K562 (cell line): ENCODE measurements around the gene SLC25A42. TPM values are rescaled to one million over a fixed set of nuclear protein-coding genes. Genes with fewer than 3 reads are reported as not detected.

Source experiments
- ATAC-seq: fragments of 200-7000 bp; cut with Tn5 transposase; 3 replicates; pipeline ENCODE4 v1.9.1; 2020; ENCODE audit warnings: moderate library complexity
- BruUV-seq: library from RNA; stranded (reverse); fragments of 400-500 nt; replicated peaks from 2 replicates; lab custom pipeline; 2021; lab: Mats Ljungman, UMichigan
- CTCF ChIA-PET: fragments of 300-600 bp; formaldehyde crosslinking; extraction: SDS; loops from one replicate; lab custom pipeline; 2021; ENCODE audit warnings: low intra/inter-chr PET ratio; lab: Yijun Ruan, JAX
- POLR2A ChIA-PET: fragments of 300-600, 350-650 bp; sonication (Branson Sonifier 250); formaldehyde crosslinking; extraction: SDS; loops from one replicate; lab custom pipeline; 2021; ENCODE audit warnings: antibody characterized with exemption, inconsistent platforms; lab: Yijun Ruan, JAX
- DNase-seq, 4 experiments: peaks; one replicate each; pipeline versions ENCODE4 v3.0.0 to v3.0.0-alpha.2; 2011 to 2018; ENCODE audit warnings: low spot score in 3 of 4, mixed read lengths in 3 of 4; ENCODE audit errors: extremely low read depth in 1 of 4
- FAIRE-seq: peaks from 2 replicates; lab custom pipeline; 2011; peaks lifted over from hg19 to GRCh38; lab: Jason Lieb, UNC
- H2AFZ ChIP-seq: 2 replicates; pipeline ENCODE4 v1.6.0; 2011; ENCODE audit warnings: low read depth, low read length, control low read depth, inconsistent platforms
- H3K27ac ChIP-seq: fragments of 200-600 bp; 3 replicates; pipeline ENCODE4 v1.8.0; 2011; ENCODE audit warnings: low read depth, mild to moderate bottlenecking, control low read depth, inconsistent platforms, low read length, moderate library complexity, mixed read lengths; ENCODE audit errors: extremely low read depth
- H3K27me3 ChIP-seq, 2 experiments: fragments of 300-600 bp in 1 of 2; 2 replicates in 1 of 2; 3 replicates in 1 of 2; pipeline versions ENCODE4 v1.6.0 to v1.8.0; 2011; ENCODE audit warnings: inconsistent platforms in 2 of 2, low read length in 2 of 2, mild to moderate bottlenecking in 1 of 2, mixed read lengths in 1 of 2, moderate library complexity in 1 of 2; ENCODE audit not compliant: control insufficient read depth in 2 of 2, insufficient read depth in 2 of 2
- H3K36me3 ChIP-seq: fragments of 300-600 bp; 3 replicates; pipeline ENCODE4 v1.8.0; 2011; ENCODE audit warnings: mild to moderate bottlenecking, low read length, inconsistent platforms; ENCODE audit not compliant: control insufficient read depth, insufficient read depth
- H3K4me1 ChIP-seq, 2 experiments: fragments of 200-600 bp in 1 of 2; replicated peaks in 1 of 2; 2 replicates in 1 of 2; 3 replicates in 1 of 2; pipeline versions ENCODE4 v1.5.1 to v1.8.0; 2011; ENCODE audit warnings: inconsistent platforms in 2 of 2, low read length in 2 of 2, mild to moderate bottlenecking in 1 of 2, mixed read lengths in 1 of 2, moderate library complexity in 1 of 2; ENCODE audit not compliant: control insufficient read depth in 2 of 2, insufficient read depth in 2 of 2
- H3K4me2 ChIP-seq: 2 replicates; pipeline ENCODE4 v1.6.1; 2011; ENCODE audit warnings: low read length, control low read depth, inconsistent platforms, mixed read lengths; ENCODE audit not compliant: insufficient read depth
- H3K4me3 ChIP-seq: fragments of 200-600 bp; sonication (generic), shearing (Covaris generic); 2 replicates; pipeline ENCODE4 v1.5.1; 2016; ENCODE audit warnings: control low read depth, inconsistent platforms
- H3K79me2 ChIP-seq: fragments of 200-600 bp; 3 replicates; pipeline ENCODE4 v1.8.0; 2011; ENCODE audit warnings: low read length, inconsistent platforms; ENCODE audit not compliant: control insufficient read depth, insufficient read depth
- H3K9ac ChIP-seq, 2 experiments: 2 replicates each; pipeline versions ENCODE4 v1.6.0 to v1.6.1; 2011; ENCODE audit warnings: low read depth in 2 of 2, low read length in 2 of 2, control low read depth in 1 of 2, inconsistent platforms in 1 of 2, mild to moderate bottlenecking in 1 of 2, mixed read lengths in 1 of 2; ENCODE audit not compliant: insufficient read depth in 1 of 2
- H3K9me1 ChIP-seq: one replicate; pipeline ENCODE4 v1.6.0; 2011; ENCODE audit warnings: inconsistent platforms, mild to moderate bottlenecking, low read length, moderate library complexity; ENCODE audit not compliant: control insufficient read depth, insufficient read depth
- H3K9me3 ChIP-seq: replicated peaks from 2 replicates; pipeline ENCODE4 v1.5.1; 2011; ENCODE audit warnings: low read depth, low read length, inconsistent platforms; ENCODE audit not compliant: control insufficient read depth, insufficient read depth
- H4K20me1 ChIP-seq: replicated peaks from 2 replicates; pipeline ENCODE4 v1.6.1; 2011; ENCODE audit warnings: low read length, inconsistent platforms, mixed read lengths; ENCODE audit not compliant: control insufficient read depth, insufficient read depth
- CGGBP1 ChIP-seq: fragments of 250-450 bp; sonication (Bioruptor Pico); IDR thresholded peaks from 2 replicates; pipeline ENCODE4 v1.9.0; 2021; ENCODE audit warnings: mild to moderate bottlenecking
- EP300 ChIP-seq: IDR thresholded peaks from 2 replicates; pipeline ENCODE4 v1.6.1; 2012; ENCODE audit warnings: low read length, improper control_type of control experiment
- HMG20A ChIP-seq: fragments of 450-650 bp; formaldehyde crosslinking; conservative IDR thresholded peaks from 2 replicates; pipeline ENCODE4 v1.4.0; 2020; ENCODE audit warnings: mild to moderate bottlenecking, mixed read lengths
- NUFIP1 ChIP-seq: fragments of 450-650 bp; IDR thresholded peaks from 2 replicates; pipeline ENCODE4 v1.6.1; 2018; ENCODE audit not compliant: partially characterized antibody
- POLR2AphosphoS2 ChIP-seq: IDR thresholded peaks from 2 replicates; pipeline ENCODE4 v1.6.1; 2012; ENCODE audit warnings: low read length, improper control_type of control experiment
- REST ChIP-seq, 2 experiments: fragments of 450-650 bp; formaldehyde crosslinking in 1 of 2; IDR thresholded peaks; 2 replicates each; pipeline versions ENCODE4 v1.4.0 to v1.6.1; 2014 to 2020; ENCODE audit warnings: mild to moderate bottlenecking in 2 of 2, borderline replicate concordance in 1 of 2, low read depth in 1 of 2
- ZC3H4 ChIP-seq: sonication (generic); formaldehyde crosslinking; IDR thresholded peaks from 2 replicates; pipeline ENCODE4 v1.9.0; 2021; ENCODE audit warnings: missing genetic modification reagents, borderline replicate concordance
- ZNF232 ChIP-seq: sonication (generic); formaldehyde crosslinking; IDR thresholded peaks from 2 replicates; pipeline ENCODE4 v1.8.0; 2022; ENCODE audit warnings: mild to moderate bottlenecking, missing genetic modification reagents
- ZNF592 ChIP-seq: fragments of 450-650 bp; IDR thresholded peaks from 2 replicates; pipeline ENCODE4 v1.6.1; 2017; ENCODE audit warnings: antibody characterized with exemption, mild to moderate bottlenecking
- WGBS: fragments of 100-300 bp; shearing (Covaris generic); methylation state at CpG from one replicate; pipeline ENCODE4 v1.1.6; 2016; ENCODE audit warnings: low coverage, mixed read lengths; ENCODE audit not compliant: insufficient coverage; ENCODE audit errors: missing lambda C conversion rate; 5-methylcytosine and 5-hydroxymethylcytosine counted together
- in situ Hi-C: fragments of 300-500 bp; cut with MboI; formaldehyde crosslinking; loops from 4 replicates; pipeline ENCODE4 v1.15.0; 2018; ENCODE audit warnings: inconsistent platforms, mixed read lengths
- intact Hi-C: fragments of 100-400 bp; cut with micrococcal nuclease; formaldehyde crosslinking; loops from 2 replicates; pipeline ENCODE4 v1.14.2; 2022
- polyA plus RNA-seq, 8 experiments: library from polyadenylated mRNA; depleted of rRNA in 4 of 8; stranded (reverse) in 5 of 8; unstranded in 3 of 8; fragments of >200 nt; fragmentation: Nextera tagmentation in 2 of 8; fragmentation: Illumina TruSeq in 1 of 8; extraction: Ambion mirVana in 2 of 8; extraction: Trizol in 1 of 8; gene quantifications; 2 replicates each; pipeline versions ENCODE4 v1.2.1 to v1.2.3, GENCODE V29; 2011 to 2014; ENCODE audit warnings: inconsistent platforms in 1 of 8, missing spikeins in 1 of 8
- total RNA-seq, 7 experiments: library from RNA; depleted of rRNA in 6 of 7; stranded (reverse); fragments of >200 nt in 6 of 7; fragmentation: Illumina TruSeq in 2 of 7; extraction: Trizol in 2 of 7; gene quantifications; 2 replicates each; pipeline versions ENCODE4 v1.2.1 to v1.2.3, GENCODE V29; 2011 to 2021; ENCODE audit warnings: low replicate concordance in 1 of 7

SLC25A42 gene
- total and polyA plus RNA-seq, 9 of the 15 experiments (the other 6 are each of a cell fraction or from before 2014, with no cell fraction given): 0.59 to 32.2 (median 14.1) TPM

GRCh38 chr19:19064098-19064722 is 416 bp downstream of the SLC25A42 start:
- H3K4me1 ChIP-seq: peaks cover 54 to 66% of the 10 kb centered on the region in 2 experiments
- H2AFZ ChIP-seq: peak overlapping the region; percentile 61
- in situ Hi-C loops (no loop called here), intact Hi-C loops (no loop called here)
- no peaks in the 10 kb centered on the region for H4K20me1 ChIP-seq
- no peak for FAIRE-seq
- H3K27me3 ChIP-seq: no peaks in the 10 kb centered on the region; a peak in 1 of 5 replicates
- ATAC-seq: no peak
- peak overlapping the region; percentile 98 for H3K4me2 ChIP-seq
- peak overlapping the region; percentile 66 to 94 for H3K9ac ChIP-seq
- H3K4me3 ChIP-seq: peak overlapping the region; percentile 74
- H3K79me2 ChIP-seq: peaks cover 68% of the 10 kb centered on the region
- peak overlapping the region; percentile 59 for H3K27ac ChIP-seq
- ChIA-PET CTCF (no interaction called here), POLR2A (interaction anchor here (0.6 to 1.5 kb wide), 5 partner anchors 52 to 1145 kb away, joined by 3 to 6 read pairs (median 3); no protein-coding TSS in a partner anchor)
- H3K9me3 ChIP-seq: no peaks in the 10 kb centered on the region
- WGBS: under 1% methylated on average over 26 of the region's 29 CpGs
- H3K36me3 ChIP-seq: peaks cover 17% of the 10 kb centered on the region; the same call in 2 of the 3 replicates
- no TSS peak for BruUV-seq
- peaks cover 3% of the 10 kb centered on the region for H3K9me1 ChIP-seq
- DNase-seq: peak in 1 of 4 experiments; percentile 82
- TF ChIP-seq NUFIP1: no peak
- TF ChIP-seq CGGBP1 (CRISPR knock-in tag): no peak
- TF ChIP-seq ZNF232 (CRISPR knock-in tag): no peak
- no peak for TF ChIP-seq HMG20A (CRISPR knock-in tag)
- TF ChIP-seq ZC3H4: peak; percentile 83; the same call in 1 of the 2 replicates
- TF ChIP-seq EP300: no peak
- TF ChIP-seq POLR2AphosphoS2: no peak
- TF ChIP-seq REST (IDR thresholded peaks at IDR 0.05; ENCODE audit: borderline replicate concordance): no peak
- TF ChIP-seq REST (CRISPR knock-in tag; IDR thresholded peaks at IDR 0.05; ENCODE audit: low read depth): no peak
- TF ChIP-seq ZNF592: no peak
